ENCODE measurements around the gene ZBTB7C. TPM values are rescaled to one million over a fixed set of nuclear protein-coding genes. Genes with fewer than 3 reads are reported as not detected.

Gene ZBTB7C
- total RNA-seq, 1 donor, result not detected

DNA sequence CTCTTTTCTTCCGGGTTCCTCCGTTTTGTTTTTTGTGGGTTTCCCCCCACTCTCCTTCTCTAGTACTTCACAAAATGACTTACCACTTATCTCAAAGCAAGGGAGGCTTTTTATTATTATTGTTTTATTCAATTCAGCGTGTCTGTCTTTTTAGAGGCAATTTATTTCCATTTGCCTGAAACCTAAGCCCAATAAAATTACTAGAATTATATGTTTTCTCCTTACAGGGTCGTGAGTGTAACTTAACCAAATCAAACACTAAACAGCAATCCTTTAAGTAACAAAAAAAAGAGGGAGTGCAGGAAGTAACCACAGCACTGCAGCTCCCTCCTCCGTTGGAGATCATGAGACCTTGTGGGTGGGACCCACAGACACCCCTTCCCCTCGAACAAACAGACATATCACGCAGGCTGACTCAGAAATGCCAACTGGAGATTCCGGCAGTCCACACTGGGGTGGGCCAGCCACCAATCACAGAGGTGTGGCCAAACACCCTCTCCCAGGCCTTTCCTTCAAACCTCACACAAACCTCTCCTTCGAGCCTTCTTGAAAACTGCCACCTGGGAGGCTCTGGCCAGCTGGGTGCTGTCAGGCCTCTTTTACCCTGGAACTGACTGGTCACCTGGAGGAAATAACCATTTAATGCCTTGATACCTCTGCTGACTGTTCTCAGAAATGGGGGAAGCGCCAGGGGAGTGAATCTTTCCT lies 271.7 kb downstream of the ZBTB7C start:
- DNase-seq (ENCODE audit: low read depth), result no peak
- TF ChIP-seq, protein P1, sequence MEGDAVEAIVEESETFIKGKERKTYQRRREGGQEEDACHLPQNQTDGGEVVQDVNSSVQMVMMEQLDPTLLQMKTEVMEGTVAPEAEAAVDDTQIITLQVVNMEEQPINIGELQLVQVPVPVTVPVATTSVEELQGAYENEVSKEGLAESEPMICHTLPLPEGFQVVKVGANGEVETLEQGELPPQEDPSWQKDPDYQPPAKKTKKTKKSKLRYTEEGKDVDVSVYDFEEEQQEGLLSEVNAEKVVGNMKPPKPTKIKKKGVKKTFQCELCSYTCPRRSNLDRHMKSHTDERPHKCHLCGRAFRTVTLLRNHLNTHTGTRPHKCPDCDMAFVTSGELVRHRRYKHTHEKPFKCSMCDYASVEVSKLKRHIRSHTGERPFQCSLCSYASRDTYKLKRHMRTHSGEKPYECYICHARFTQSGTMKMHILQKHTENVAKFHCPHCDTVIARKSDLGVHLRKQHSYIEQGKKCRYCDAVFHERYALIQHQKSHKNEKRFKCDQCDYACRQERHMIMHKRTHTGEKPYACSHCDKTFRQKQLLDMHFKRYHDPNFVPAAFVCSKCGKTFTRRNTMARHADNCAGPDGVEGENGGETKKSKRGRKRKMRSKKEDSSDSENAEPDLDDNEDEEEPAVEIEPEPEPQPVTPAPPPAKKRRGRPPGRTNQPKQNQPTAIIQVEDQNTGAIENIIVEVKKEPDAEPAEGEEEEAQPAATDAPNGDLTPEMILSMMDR (IDR thresholded peaks at IDR 0.05; ENCODE audit: insufficient read depth, low read depth, low read length), result no peak
- no peak overlapping the region for H3K4me3 ChIP-seq (ENCODE audit: low read depth, low read length)

DNA sequence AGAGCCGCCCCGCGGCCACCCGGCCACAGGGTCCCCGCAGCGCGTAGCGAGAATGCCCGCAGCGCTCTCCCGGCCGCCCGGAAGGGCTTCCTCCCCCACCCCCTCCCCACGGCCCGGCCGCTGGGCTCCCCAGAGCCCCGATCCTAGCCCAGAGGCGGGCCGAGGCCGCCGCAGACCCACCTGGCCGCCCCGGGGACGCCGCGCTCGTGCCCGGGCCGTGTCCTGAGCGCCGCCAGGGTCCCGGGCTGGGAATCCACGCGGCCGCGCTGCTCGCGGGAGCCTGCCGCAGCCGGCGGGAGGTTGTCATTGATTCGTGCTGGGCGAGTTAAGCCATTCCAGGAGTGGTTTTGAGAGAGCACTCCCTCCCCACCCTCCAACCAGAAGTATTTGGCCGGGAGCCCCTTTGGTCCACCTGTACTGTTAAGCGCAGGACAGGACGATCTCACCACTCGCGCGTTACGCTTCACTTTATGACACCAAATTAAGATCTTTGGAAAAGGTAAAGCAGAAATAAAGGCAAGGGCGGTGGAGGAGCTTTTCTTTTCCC lies 272.3 kb downstream of the ZBTB7C start:
- TF ChIP-seq, protein P1 (IDR thresholded peaks at IDR 0.05; ENCODE audit: insufficient read depth, low read depth, low read length), result no peak
- peak overlapping the region; percentile 37 for H3K4me3 ChIP-seq (ENCODE audit: low read depth, low read length)
- DNase-seq (ENCODE audit: low read depth), result no peak

DNA sequence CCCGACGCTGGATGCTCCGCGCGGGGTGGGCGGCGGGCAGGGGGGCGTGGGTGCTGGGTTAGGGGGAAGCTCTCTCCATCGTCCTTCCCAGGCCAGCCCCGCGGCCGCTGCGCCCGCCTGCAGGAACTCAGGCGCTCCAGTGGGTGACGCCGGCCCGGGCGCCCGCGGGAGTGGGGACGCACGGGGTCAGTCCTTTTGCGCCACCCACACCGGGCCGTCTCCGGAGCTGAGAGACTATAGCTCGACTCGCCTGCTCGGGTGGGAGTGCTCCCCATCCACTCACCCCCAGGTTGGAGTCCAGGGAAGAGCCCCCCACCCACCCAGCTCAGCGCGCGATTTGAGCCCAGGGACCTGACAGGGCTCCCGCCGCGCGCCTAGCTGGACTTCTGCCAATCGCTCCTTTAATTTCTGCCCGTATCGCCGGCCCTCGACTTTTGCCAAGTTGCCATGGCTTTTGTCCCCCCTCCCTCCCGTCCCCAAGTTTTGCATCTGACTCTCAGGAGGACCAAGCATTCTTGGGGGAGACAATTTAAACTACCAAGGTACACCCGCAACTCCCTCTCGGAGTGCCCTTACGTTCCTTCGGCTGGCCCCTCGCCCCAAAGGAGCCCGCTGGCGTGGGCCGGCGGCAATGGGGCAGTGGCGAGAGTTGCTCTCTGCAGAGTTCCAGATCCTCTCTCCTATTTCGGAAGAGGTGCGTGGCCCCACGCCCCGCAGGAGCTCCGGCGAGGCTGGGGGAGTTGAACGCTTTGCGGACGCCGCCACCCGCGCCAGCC lies 272.9 kb downstream of the ZBTB7C start:
- DNase-seq (ENCODE audit: low read depth), result no peak
- H3K4me3 ChIP-seq (ENCODE audit: low read depth, low read length), result peak overlapping the region; percentile 37

DNA sequence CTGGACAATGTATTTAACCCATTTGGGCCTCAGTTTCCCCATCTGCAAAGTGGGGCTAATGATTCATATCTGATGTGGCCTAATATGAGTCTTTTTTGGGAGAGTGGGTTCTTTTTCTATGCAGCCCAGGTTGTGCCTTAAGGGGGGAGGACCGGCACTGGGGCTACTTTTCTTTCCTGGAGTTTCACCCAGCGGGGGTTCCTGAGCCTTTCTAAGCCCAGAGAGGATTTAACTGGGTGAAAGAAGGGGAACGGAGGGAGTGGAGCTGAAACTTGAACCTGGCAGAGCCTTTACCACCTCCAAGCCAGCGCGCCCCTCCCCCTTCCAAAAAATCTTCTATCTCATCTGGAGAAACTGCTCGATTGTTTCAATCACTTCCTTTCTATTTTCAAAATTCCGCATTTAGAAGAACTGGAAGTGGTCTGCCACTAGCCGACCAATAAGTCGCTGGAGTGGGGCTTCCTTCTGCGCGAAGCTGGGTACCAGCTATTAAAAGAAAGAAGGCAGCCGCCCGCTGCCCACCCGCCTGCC lies 273.7 kb downstream of the ZBTB7C start:
- no peak for DNase-seq (ENCODE audit: low read depth)
- TF ChIP-seq, protein P1 (IDR thresholded peaks at IDR 0.05; ENCODE audit: insufficient read depth, low read depth, low read length), result no peak
- no peak overlapping the region for H3K4me3 ChIP-seq (ENCODE audit: low read depth, low read length)

More for the DNA sequence above, 272.9 kb downstream of the ZBTB7C start:
- TF ChIP-seq, protein P1 (IDR thresholded peaks at IDR 0.05; ENCODE audit: insufficient read depth, low read depth, low read length), result no peak

DNA sequence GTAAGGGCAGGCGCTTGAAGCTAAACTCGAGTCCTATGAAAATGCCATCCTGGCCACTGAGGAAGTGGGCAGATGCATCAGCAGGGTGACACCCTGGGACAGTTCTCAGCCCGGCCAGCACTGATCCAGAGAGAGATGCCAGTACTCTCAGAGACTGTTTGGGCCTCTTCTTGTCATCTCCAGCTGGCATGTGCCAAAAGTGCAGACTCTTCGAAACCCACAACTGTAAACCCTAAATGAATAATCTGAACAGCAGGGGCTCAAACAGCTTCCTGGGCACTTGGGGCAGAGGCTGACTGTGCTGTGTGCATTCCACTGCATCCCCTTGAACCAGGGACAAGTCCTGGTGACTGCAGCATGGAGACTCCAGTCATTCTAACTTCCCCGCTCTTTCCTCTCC lies 274.6 kb downstream of the ZBTB7C start:
- DNase-seq (ENCODE audit: low read depth), result no peak
- TF ChIP-seq, protein P1 (IDR thresholded peaks at IDR 0.05; ENCODE audit: insufficient read depth, low read depth, low read length), result no peak
- H3K4me3 ChIP-seq (ENCODE audit: low read depth, low read length), result no peak overlapping the region

DNA sequence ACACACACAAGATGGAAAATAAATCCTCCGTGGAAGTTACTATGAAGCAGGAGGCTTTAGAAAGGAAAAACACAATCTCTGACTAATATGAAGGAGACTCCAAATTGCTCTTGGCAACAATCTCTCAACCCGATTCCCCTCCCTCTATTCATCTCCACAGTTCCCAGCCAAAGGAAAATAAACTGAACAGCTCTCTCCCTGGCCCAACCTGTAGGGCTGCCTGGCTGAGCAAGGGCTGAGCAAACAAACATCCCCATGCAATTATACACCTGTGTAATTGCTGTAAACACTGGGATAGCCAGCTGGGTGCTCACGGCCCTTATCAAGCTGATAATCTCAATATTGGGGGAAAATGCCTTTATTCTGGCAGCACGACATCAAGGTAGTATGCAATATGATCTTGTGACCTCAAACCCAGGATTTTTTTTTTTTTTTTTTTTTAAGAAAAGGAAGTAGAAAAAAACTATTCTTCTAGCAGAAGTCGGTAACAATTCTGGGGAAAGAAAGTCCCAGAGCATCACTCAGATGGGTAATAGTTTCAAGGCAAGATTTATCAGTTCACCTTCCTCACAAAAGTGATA lies 275.4 kb downstream of the ZBTB7C start:
- no peak for DNase-seq (ENCODE audit: low read depth)
- TF ChIP-seq, protein P1 (IDR thresholded peaks at IDR 0.05; ENCODE audit: insufficient read depth, low read depth, low read length), result no peak
- no peak overlapping the region for H3K4me3 ChIP-seq (ENCODE audit: low read depth, low read length)
